Testis (tissue), 3 donors: ENCODE measurements around the gene SLC9A8. TPM values are rescaled to one million over a fixed set of nuclear protein-coding genes. Genes with fewer than 3 reads are reported as not detected.

Source experiments
- DNase-seq: peaks from one replicate; pipeline ENCODE4 v3.0.0-alpha.2; 2019
- H3K27ac ChIP-seq, 2 donors: fragments of 200-600 bp; sonication (generic); one replicate each; pipeline ENCODE4 v1.5.1; 2019
- H3K27me3 ChIP-seq: fragments of 200-600 bp; sonication (generic); one replicate; pipeline ENCODE4 v1.5.1; 2019
- H3K36me3 ChIP-seq: fragments of 200-600 bp; sonication (generic); one replicate; pipeline ENCODE4 v1.5.1; 2017; ENCODE audit warnings: low read depth; ENCODE audit errors: missing control alignments
- H3K4me1 ChIP-seq: fragments of 200-600 bp; sonication (generic); one replicate; pipeline ENCODE4 v1.5.1; 2019
- H3K4me3 ChIP-seq, 2 donors: fragments of 200-600 bp; sonication (generic); one replicate each; pipeline ENCODE4 v1.5.1; 2017 to 2019
- H3K9me3 ChIP-seq: fragments of 200-600 bp; sonication (generic); one replicate; pipeline ENCODE4 v1.5.1; 2017
- POLR2A ChIP-seq: fragments of 450-650 bp; IDR thresholded peaks from one replicate; pipeline ENCODE4 v1.6.1; 2017; ENCODE audit warnings: antibody characterized with exemption, mild to moderate bottlenecking, moderate library complexity
- WGBS, 2 donors: methylation state at CpG; one replicate each; pipeline ENCODE4 v1.1.5; 2018; 5-methylcytosine and 5-hydroxymethylcytosine counted together
- intact Hi-C: fragments of 100-400 bp; cut with DNase I; formaldehyde crosslinking; loops from one replicate; pipeline ENCODE4 v1.15.1; 2023; ENCODE audit warnings: low total_unique reads
- polyA plus RNA-seq: library from polyadenylated mRNA; stranded (reverse); fragments of 350-450 nt; fragmentation: Illumina TruSeq; extraction: RNeasy Lipid Tissue Mini Kit (QIAGEN cat#74804); gene quantifications from one replicate; pipeline ENCODE4 v1.2.3, GENCODE V29; 2014; ENCODE audit warnings: low read depth, low replicate concordance; ENCODE audit not compliant: insufficient read depth
- total RNA-seq, 2 donors: library from RNA; depleted of rRNA; stranded (reverse); fragments of >200 nt; gene quantifications; one replicate each; pipeline ENCODE4 v1.2.3, GENCODE V29; 2016
- TF ChIP-seq, protein P1 (sequence below), 3 experiments: fragments of 450-650 bp in 2 of 3; fragments of 200-600 bp in 1 of 3; sonication (generic) in 1 of 3; IDR thresholded peaks; one replicate each; pipeline ENCODE4 v1.5.1; 2016 to 2019; ENCODE audit warnings: antibody characterized with exemption in 3 of 3, mild to moderate bottlenecking in 2 of 3, moderate library complexity in 1 of 3

SLC9A8 gene
- total and polyA plus RNA-seq, 3 donors from 2014 or later, result 21.3 to 33.0 (median 32.7) TPM

DNA sequence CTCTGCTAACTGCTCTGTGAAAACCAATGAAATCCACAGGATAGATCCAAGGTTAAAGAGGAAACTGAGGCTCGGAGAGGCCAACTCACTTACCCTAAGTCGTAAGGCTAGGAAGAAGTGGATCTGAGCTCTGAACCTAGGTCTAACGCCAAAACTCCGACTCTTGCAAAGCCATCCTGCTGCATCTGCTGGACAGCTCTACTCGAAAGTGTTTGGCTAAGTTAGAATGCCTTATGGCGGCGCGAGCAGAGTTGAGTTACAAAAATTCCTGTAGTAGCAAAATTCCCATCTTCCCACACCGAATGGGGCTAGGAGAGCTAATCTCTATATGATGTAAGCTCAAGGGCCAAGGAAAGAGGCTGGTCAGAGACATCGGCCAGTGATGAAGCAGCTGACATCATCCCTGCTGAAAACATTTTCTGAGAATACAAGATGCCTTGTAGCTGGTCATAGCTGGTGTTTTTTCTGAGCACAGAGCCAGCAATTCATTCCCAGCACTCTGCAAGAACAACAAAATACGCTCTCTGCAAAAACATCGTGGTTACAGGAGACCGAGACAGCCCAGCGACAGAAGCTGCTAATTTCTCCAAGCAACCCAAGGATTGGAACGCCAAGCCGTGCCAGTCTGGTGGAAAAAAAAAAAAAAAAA is 100.9 kb downstream of the SLC9A8 start:
- peaks cover 31% of the 10 kb centered on the region for H3K4me1 ChIP-seq
- DNase-seq, result no peak
- no peaks in the 10 kb centered on the region for H3K27me3 ChIP-seq

DNA sequence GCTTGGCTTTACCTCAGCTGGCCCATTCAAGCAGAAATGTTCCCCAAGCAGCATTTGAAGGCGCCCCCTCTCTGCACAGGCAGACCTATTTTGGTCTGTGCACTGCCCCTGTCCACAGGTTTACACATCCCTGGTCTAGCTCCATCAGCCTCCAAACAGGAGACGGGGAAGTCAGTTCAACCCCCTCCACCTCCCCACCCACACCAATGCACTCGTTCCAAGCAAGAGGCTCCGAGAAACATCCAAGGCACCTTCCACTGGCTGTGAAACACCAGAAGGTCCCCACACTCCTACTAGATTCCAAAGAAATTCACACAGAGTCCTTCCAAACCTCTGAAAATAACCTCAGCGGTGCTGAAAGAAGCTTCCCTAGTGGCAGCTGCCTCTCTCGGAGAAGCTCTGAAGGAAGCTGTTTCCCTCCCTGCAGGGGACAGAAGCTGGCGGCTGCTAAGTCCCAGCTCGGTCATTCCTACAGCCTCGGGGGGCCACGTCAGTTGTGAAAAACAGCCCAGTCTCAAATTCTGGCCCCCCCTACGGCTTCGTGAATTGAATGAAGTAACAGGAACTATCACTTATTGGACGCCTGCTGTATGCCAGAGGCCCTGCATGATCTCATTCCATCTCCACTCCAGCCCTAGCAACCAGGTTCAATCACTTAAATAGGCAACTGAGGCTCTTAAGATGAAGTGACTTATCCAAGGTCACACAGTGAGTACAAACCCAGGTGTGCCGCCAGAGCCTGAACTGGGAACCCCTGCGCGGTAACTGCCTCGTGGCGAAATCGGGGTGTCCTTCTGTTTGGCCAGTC is 101.9 kb downstream of the SLC9A8 start:
- TF ChIP-seq, protein P1, sequence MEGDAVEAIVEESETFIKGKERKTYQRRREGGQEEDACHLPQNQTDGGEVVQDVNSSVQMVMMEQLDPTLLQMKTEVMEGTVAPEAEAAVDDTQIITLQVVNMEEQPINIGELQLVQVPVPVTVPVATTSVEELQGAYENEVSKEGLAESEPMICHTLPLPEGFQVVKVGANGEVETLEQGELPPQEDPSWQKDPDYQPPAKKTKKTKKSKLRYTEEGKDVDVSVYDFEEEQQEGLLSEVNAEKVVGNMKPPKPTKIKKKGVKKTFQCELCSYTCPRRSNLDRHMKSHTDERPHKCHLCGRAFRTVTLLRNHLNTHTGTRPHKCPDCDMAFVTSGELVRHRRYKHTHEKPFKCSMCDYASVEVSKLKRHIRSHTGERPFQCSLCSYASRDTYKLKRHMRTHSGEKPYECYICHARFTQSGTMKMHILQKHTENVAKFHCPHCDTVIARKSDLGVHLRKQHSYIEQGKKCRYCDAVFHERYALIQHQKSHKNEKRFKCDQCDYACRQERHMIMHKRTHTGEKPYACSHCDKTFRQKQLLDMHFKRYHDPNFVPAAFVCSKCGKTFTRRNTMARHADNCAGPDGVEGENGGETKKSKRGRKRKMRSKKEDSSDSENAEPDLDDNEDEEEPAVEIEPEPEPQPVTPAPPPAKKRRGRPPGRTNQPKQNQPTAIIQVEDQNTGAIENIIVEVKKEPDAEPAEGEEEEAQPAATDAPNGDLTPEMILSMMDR (IDR thresholded peaks at IDR 0.05), result no peak
- TF ChIP-seq POLR2A, result no peak
- no peaks in the 10 kb centered on the region for H3K27me3 ChIP-seq
- no peaks in the 10 kb centered on the region for H3K9me3 ChIP-seq
- H3K36me3 ChIP-seq, result no peaks in the 10 kb centered on the region
- H3K4me1 ChIP-seq, result peaks cover 30% of the 10 kb centered on the region
- no peak for DNase-seq
- peak overlapping the region; percentile 98 to 99 for H3K27ac ChIP-seq
- peak overlapping the region; percentile 96 to 99 for H3K4me3 ChIP-seq
- WGBS, 2 donors, result 2 to 3% methylated on average over 12 to 19 of the region's 19 CpGs
- intact Hi-C loops, result no loop called here

More for the DNA sequence above, 100.9 kb downstream of the SLC9A8 start:
- no peaks in the 10 kb centered on the region for H3K9me3 ChIP-seq
- no peak overlapping the region for H3K4me3 ChIP-seq
- 42 to 60% methylated on average over 16 of the region's 16 CpGs for WGBS, 2 donors
- H3K27ac ChIP-seq, result no peak overlapping the region
- intact Hi-C loops, result no loop called here
- H3K36me3 ChIP-seq, result no peaks in the 10 kb centered on the region
- TF ChIP-seq POLR2A, result no peak
- TF ChIP-seq, protein P1 (IDR thresholded peaks at IDR 0.05), result no peak

DNA sequence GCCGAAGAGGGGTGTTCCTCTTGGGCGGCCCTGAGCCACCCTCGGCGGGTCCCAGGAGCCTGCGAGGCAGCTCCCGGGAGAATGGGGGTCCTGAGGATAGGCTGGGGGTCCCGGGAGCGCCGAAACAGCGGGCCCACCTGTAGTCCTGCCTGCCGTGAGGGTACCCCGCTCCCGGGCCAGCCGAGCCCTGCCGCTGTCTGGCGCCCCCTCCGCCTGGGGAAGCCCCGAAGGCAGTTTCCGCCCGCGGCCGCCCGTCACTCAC is 102.4 kb downstream of the SLC9A8 start:
- no peaks in the 10 kb centered on the region for H3K27me3 ChIP-seq
- H3K4me3 ChIP-seq, result peak overlapping the region; percentile 96 to 99
- 0% methylated on average over 15 of the region's 23 CpGs; no CpG with 5 or more reads in 1 of the 2 donors for WGBS, 2 donors
- no peaks in the 10 kb centered on the region for H3K36me3 ChIP-seq
- no peak for DNase-seq
- H3K4me1 ChIP-seq, result peaks cover 25% of the 10 kb centered on the region
- intact Hi-C loops, result no loop called here
- H3K9me3 ChIP-seq, result no peaks in the 10 kb centered on the region
- H3K27ac ChIP-seq, result peak overlapping the region; percentile 98 to 99
- TF ChIP-seq POLR2A, result no peak
- TF ChIP-seq, protein P1 (IDR thresholded peaks at IDR 0.05), result no peak

DNA sequence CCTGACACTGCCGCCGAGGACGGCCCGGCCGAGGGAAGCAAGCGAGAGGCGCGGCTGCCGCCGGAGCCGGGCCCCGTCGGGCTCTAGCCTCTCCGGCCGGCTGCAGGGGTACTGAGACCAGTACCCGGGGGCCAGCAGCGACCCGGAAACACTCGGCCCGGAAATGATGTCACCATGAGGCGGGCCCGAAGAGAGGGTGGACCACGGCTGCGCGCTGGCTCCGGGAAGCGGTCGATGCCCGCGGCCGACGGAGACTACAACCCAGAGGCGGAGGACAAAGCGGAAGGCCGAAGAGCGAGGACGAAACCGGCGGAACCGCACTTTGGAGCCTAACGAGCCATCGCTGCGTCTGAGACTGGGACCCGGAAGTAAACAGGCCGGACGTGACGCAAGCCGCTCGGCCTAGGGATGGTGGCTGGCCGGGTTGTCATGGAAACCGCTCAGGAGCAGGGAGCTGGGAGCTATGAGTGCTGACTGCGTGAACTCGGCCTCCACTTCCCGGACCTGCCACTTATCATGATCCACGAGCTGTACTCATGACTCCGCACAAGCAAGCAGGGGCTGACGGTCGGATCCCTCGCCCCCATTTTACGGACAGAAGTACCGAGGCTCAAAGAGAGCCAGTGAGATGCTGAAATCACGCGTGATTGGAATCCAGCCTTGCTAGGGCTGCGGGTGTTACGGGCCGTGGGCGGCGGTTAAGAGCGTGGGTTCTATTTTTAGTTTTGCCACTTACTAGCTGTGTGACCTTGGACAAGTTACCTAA is 102.9 kb downstream of the SLC9A8 start, which contains the start of gene SPATA2:
Gene SPATA2, minus strand, starts transcription at position 150 of the 766 bp plus-strand sequence. CDS start 7,039 bp downstream, outside the sequence.
- Histone ChIP-seq H3K9me3 (no peaks in the 10 kb centered on the region), H3K4me1 (peaks cover 24% of the 10 kb centered on the region), H3K4me3 (peak within 1 kb of the TSS; percentile 96 to 99), H3K36me3 (no peaks in the 10 kb centered on the region), H3K27ac (peak within 1 kb of the TSS; percentile 98 to 99), H3K27me3 (no peaks in the 10 kb centered on the region)
- 0 to 1% methylated on average over 44 to 58 of the region's 69 CpGs for WGBS, 2 donors
- intact Hi-C loops, result no loop called here
- TF ChIP-seq POLR2A, result peak; percentile 38
- TF ChIP-seq, protein P1 (IDR thresholded peaks at IDR 0.05), result no peak
- DNase-seq, result peak; percentile 99
